HEK293T (cell line): ENCODE measurements around the gene OPRL1.

Experiments
- BHLHE40 ChIP-seq: fragments of 450-650 bp; IDR thresholded peaks from 2 replicates; pipeline ENCODE4 v1.6.1; 2016; ENCODE audit warnings: mild to moderate bottlenecking, moderate library complexity, borderline replicate concordance
- ELF4 ChIP-seq: fragments of 450-650 bp; IDR thresholded peaks from 2 replicates; pipeline ENCODE4 v1.6.1; 2017; ENCODE audit warnings: antibody characterized with exemption
- FOXM1 ChIP-seq: fragments of 450-650 bp; IDR thresholded peaks from 2 replicates; pipeline ENCODE4 v1.6.1; 2017; ENCODE audit warnings: mild to moderate bottlenecking, borderline replicate concordance
- HDGF ChIP-seq: fragments of 450-650 bp; IDR thresholded peaks from 2 replicates; pipeline ENCODE4 v1.6.1; 2017; ENCODE audit warnings: antibody characterized with exemption, borderline replicate concordance
- L3MBTL2 ChIP-seq: fragments of 450-650 bp; conservative IDR thresholded peaks from 2 replicates; pipeline ENCODE4 v1.6.1; 2016; ENCODE audit warnings: mild to moderate bottlenecking
- NFRKB ChIP-seq: fragments of 450-650 bp; IDR thresholded peaks from 2 replicates; pipeline ENCODE4 v1.6.1; 2016; ENCODE audit warnings: mild to moderate bottlenecking, moderate library complexity
- PKNOX1 ChIP-seq: fragments of 450-650 bp; IDR thresholded peaks from 2 replicates; pipeline ENCODE4 v1.6.1; 2016
- SP1 ChIP-seq: fragments of 450-650 bp; IDR thresholded peaks from 2 replicates; pipeline ENCODE4 v1.6.1; 2017
- TARDBP ChIP-seq: fragments of 450-650 bp; IDR thresholded peaks from 2 replicates; pipeline ENCODE4 v1.6.1; 2016
- ZNF384 ChIP-seq: fragments of 450-650 bp; IDR thresholded peaks from 2 replicates; pipeline ENCODE4 v1.6.1; 2016

- TF ChIP-seq FOXM1 (no peak), BHLHE40 (no peak), HDGF (no peak), TARDBP (no peak), NFRKB (no peak), PKNOX1 (no peak), ELF4 (no peak), SP1 (no peak), ZNF384 (no peak), L3MBTL2 (no peak)
Observed at GRCh38 chr20:64130876-64131275, 51.0 kb downstream of the OPRL1 start.
